ENCODE data around the gene TSHZ2.

GRCh38 chr20:53301869-53302268 is 329.7 kb downstream of the TSHZ2 start:
- TF ChIP-seq, protein P1, sequence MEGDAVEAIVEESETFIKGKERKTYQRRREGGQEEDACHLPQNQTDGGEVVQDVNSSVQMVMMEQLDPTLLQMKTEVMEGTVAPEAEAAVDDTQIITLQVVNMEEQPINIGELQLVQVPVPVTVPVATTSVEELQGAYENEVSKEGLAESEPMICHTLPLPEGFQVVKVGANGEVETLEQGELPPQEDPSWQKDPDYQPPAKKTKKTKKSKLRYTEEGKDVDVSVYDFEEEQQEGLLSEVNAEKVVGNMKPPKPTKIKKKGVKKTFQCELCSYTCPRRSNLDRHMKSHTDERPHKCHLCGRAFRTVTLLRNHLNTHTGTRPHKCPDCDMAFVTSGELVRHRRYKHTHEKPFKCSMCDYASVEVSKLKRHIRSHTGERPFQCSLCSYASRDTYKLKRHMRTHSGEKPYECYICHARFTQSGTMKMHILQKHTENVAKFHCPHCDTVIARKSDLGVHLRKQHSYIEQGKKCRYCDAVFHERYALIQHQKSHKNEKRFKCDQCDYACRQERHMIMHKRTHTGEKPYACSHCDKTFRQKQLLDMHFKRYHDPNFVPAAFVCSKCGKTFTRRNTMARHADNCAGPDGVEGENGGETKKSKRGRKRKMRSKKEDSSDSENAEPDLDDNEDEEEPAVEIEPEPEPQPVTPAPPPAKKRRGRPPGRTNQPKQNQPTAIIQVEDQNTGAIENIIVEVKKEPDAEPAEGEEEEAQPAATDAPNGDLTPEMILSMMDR (conservative IDR thresholded peaks at IDR 0.05 in 1 of 2, IDR thresholded peaks at IDR 0.05 in 1 of 2; ENCODE audit: extremely low read depth in 1 of 2, insufficient read depth in 1 of 2, low read depth in 1 of 2, low read length in 2 of 2): no peak
- no peak for TF ChIP-seq EZH2 (IDR thresholded peaks at IDR 0.05; ENCODE audit: borderline replicate concordance, low read length)
